GM12873 (cell line): Measurements from ENCODE around the gene NR2F2.

ENCODE experiments used
- CTCF ChIP-seq: IDR thresholded peaks from 2 replicates; pipeline ENCODE4 v1.5.1; 2012; ENCODE audit warnings: low read depth, mild to moderate bottlenecking, moderate library complexity, low read length, control low read depth; ENCODE audit not compliant: insufficient read depth; ENCODE audit errors: missing control alignments

Gene NR2F2

DNA sequence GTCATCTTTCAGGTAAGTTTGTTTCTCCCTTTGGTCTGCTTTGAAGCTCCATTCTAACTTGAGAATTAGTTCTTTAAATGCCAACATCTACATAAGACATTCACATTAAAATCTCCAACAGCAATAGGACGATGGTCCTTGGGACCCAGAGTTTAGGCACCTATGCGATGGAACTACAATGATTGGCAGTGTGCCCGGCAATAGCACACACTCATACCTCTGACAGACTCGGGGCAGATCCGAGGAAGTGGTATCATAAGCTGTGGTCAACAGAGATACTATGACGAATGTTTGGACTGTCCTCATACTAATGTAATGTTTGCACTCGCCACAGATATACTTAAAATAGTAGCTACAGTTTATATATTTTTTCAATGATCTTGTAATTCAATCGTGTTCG is 34.2 kb upstream of the NR2F2 start:
- TF ChIP-seq CTCF, result no peak

- TF ChIP-seq CTCF, result no peak
Observed at GRCh38 chr15:96297783-96298182, 32.7 kb upstream of the NR2F2 start.

- no peak for TF ChIP-seq CTCF
Observed at GRCh38 chr15:96298217-96298616, 32.3 kb upstream of the NR2F2 start.

GRCh38 chr15:96300836-96301235 is 29.7 kb upstream of the NR2F2 start:
- no peak for TF ChIP-seq CTCF

DNA sequence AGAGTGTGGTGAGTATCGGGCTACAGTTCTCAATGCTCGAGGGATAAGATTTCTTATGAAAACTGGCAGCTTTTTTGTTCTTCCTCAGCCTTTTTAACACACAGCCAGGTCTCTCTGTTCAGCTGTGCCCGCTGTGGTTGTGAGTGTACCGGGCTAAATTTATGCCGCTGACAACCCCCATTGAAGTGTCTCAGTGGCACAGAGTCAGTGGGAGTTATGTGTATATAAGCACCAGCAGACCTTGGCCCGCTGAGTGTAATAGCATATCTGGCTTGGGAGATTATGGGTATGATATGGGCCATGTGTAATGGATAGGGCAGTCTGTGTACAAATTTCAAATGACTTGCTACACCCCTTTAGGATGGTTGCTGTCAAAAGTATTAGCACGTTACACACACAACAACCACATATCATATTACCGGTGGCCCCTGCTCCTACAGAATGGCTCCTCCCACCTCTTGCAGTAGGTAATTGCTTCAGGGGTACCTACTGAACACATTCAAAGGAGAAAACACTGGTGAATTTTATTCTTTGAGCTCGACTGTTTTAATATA is 26.9 kb upstream of the NR2F2 start:
- no peak for TF ChIP-seq CTCF

GRCh38 chr15:96304839-96305238 is 25.7 kb upstream of the NR2F2 start:
- no peak for TF ChIP-seq CTCF

GRCh38 chr15:96306321-96306720 is 24.2 kb upstream of the NR2F2 start:
- no peak for TF ChIP-seq CTCF
